ENCODE measurements around the gene SDSL.

SDSL gene

DNA sequence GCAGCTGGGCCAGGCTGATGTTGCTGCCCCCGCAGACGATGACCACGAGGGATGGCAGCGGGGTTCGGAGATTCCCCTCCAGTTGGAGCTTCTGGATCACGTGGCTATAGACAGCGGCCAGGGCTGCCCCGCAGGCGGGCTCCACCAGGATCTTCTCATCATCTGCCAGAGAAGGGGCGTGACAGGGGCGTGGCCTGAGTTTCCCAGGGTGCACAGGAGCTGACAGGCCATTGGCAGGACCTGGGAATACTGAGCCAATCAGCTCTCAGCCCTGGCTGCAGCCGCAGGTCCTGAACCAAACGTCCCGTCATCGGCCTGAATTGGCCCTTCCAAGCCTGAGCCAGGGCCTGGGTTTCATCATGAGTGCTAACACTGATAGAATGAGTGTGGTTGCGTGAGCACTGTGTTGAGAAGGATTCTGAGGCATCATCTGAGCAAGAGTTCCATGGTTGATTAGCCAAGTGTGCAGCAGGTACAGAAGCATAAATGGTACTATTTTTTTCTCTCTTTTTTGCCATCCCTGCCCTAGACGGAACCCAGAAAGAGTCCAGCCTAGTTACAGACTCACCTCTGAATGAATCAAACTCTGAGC is 29.1 kb upstream of the SDSL start:
- H4K20me1 ChIP-seq (ENCODE audit: insufficient read depth, low read length, poor library complexity, severe bottlenecking): no peaks in the 10 kb centered on the region
- no peaks in the 10 kb centered on the region for H3K27me3 ChIP-seq (ENCODE audit: insufficient read depth, low read length, poor library complexity, severe bottlenecking)
- no peak overlapping the region for H3K4me3 ChIP-seq (ENCODE audit: low read length, poor library complexity, severe bottlenecking)
- H3K36me3 ChIP-seq (ENCODE audit: insufficient read depth, low read length): no peaks in the 10 kb centered on the region
- H3K9me3 ChIP-seq (ENCODE audit: insufficient read depth, low read depth, low read length): no peaks in the 10 kb centered on the region
- no peak overlapping the region for H2AFZ ChIP-seq (ENCODE audit: low read length)
- no peak overlapping the region for H3K4me2 ChIP-seq (ENCODE audit: low read depth, low read length, poor library complexity, severe bottlenecking)
- H3K9me2 ChIP-seq (replicated peaks; ENCODE audit: low read depth, low read length): no peaks in the 10 kb centered on the region
- no peaks in the 10 kb centered on the region for H3F3A ChIP-seq (ENCODE audit: low read depth)
- H3K4me1 ChIP-seq (ENCODE audit: insufficient read depth, low read length, poor library complexity, severe bottlenecking): no peaks in the 10 kb centered on the region
- H3K9ac ChIP-seq (ENCODE audit: low read depth, low read length, poor library complexity, severe bottlenecking): no peak overlapping the region
- H3K79me2 ChIP-seq (ENCODE audit: insufficient read depth, low read length): no peaks in the 10 kb centered on the region
- TF ChIP-seq, protein P1, sequence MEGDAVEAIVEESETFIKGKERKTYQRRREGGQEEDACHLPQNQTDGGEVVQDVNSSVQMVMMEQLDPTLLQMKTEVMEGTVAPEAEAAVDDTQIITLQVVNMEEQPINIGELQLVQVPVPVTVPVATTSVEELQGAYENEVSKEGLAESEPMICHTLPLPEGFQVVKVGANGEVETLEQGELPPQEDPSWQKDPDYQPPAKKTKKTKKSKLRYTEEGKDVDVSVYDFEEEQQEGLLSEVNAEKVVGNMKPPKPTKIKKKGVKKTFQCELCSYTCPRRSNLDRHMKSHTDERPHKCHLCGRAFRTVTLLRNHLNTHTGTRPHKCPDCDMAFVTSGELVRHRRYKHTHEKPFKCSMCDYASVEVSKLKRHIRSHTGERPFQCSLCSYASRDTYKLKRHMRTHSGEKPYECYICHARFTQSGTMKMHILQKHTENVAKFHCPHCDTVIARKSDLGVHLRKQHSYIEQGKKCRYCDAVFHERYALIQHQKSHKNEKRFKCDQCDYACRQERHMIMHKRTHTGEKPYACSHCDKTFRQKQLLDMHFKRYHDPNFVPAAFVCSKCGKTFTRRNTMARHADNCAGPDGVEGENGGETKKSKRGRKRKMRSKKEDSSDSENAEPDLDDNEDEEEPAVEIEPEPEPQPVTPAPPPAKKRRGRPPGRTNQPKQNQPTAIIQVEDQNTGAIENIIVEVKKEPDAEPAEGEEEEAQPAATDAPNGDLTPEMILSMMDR (conservative IDR thresholded peaks at IDR 0.05; ENCODE audit: low read length): no peak
- no peak for TF ChIP-seq EZH2phosphoT487 (IDR thresholded peaks at IDR 0.05; ENCODE audit: borderline replicate concordance)

- Histone ChIP-seq H3K36me3 (ENCODE audit: insufficient read depth, low read length) (no peaks in the 10 kb centered on the region), H3K9me3 (ENCODE audit: insufficient read depth, low read depth, low read length) (no peaks in the 10 kb centered on the region), H3K9ac (ENCODE audit: low read depth, low read length, poor library complexity, severe bottlenecking) (no peak overlapping the region), H3K4me2 (ENCODE audit: low read depth, low read length, poor library complexity, severe bottlenecking) (no peak overlapping the region), H2AFZ (ENCODE audit: low read length) (no peak overlapping the region), H3K79me2 (ENCODE audit: insufficient read depth, low read length) (no peaks in the 10 kb centered on the region), H4K20me1 (ENCODE audit: insufficient read depth, low read length, poor library complexity, severe bottlenecking) (no peaks in the 10 kb centered on the region), H3K9me2 (replicated peaks; ENCODE audit: low read depth, low read length) (no peaks in the 10 kb centered on the region), H3K27me3 (ENCODE audit: insufficient read depth, low read length, poor library complexity, severe bottlenecking) (no peaks in the 10 kb centered on the region), H3F3A (ENCODE audit: low read depth) (no peaks in the 10 kb centered on the region), H3K4me1 (ENCODE audit: insufficient read depth, low read length, poor library complexity, severe bottlenecking) (no peaks in the 10 kb centered on the region), H3K4me3 (ENCODE audit: low read length, poor library complexity, severe bottlenecking) (no peak overlapping the region)
- TF ChIP-seq EZH2phosphoT487 (IDR thresholded peaks at IDR 0.05; ENCODE audit: borderline replicate concordance): no peak
- TF ChIP-seq, protein P1 (conservative IDR thresholded peaks at IDR 0.05; ENCODE audit: low read length): no peak
Measured at GRCh38 chr12:113393749-113394148, 28.4 kb upstream of the SDSL start.

DNA sequence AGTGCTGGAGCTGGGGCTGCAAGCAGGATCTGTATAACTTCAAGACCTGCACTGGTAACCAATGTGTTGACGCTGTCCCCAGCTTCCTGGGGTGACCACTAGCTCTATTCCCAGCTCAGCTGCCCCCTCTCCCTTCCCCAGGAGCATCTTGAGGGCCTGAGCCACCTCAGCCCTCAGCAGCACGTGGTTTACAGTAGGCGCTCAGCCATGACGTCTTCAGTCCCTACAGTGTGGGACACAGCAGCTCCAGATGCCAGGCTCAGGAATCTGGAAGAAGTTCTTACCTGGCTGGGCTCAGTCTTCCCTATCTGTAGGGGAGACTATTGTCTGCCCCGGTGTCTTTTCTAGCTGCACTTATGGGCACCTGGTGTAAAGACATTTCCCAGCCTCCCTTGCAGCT is 27.1 kb upstream of the SDSL start:
- H3K4me2 ChIP-seq (ENCODE audit: low read depth, low read length, poor library complexity, severe bottlenecking): no peak overlapping the region
- no peak overlapping the region for H2AFZ ChIP-seq (ENCODE audit: low read length)

More for the DNA sequence above, 27.1 kb upstream of the SDSL start:
- no peak overlapping the region for H3K9ac ChIP-seq (ENCODE audit: low read depth, low read length, poor library complexity, severe bottlenecking)
- H3K27me3 ChIP-seq (ENCODE audit: insufficient read depth, low read length, poor library complexity, severe bottlenecking): no peaks in the 10 kb centered on the region
- no peak for TF ChIP-seq EZH2phosphoT487 (IDR thresholded peaks at IDR 0.05; ENCODE audit: borderline replicate concordance)
- TF ChIP-seq, protein P1 (conservative IDR thresholded peaks at IDR 0.05; ENCODE audit: low read length): no peak
- no peaks in the 10 kb centered on the region for H3F3A ChIP-seq (ENCODE audit: low read depth)
- no peaks in the 10 kb centered on the region for H3K36me3 ChIP-seq (ENCODE audit: insufficient read depth, low read length)
- no peaks in the 10 kb centered on the region for H4K20me1 ChIP-seq (ENCODE audit: insufficient read depth, low read length, poor library complexity, severe bottlenecking)
- no peaks in the 10 kb centered on the region for H3K79me2 ChIP-seq (ENCODE audit: insufficient read depth, low read length)
- H3K4me3 ChIP-seq (ENCODE audit: low read length, poor library complexity, severe bottlenecking): no peak overlapping the region
- H3K9me2 ChIP-seq (replicated peaks; ENCODE audit: low read depth, low read length): no peaks in the 10 kb centered on the region
- H3K4me1 ChIP-seq (ENCODE audit: insufficient read depth, low read length, poor library complexity, severe bottlenecking): no peaks in the 10 kb centered on the region
- H3K9me3 ChIP-seq (ENCODE audit: insufficient read depth, low read depth, low read length): no peaks in the 10 kb centered on the region

All from Loucy (cell line).